ENCODE measurements around the gene SCLT1. TPM values are rescaled to one million over a fixed set of nuclear protein-coding genes. Genes with fewer than 3 reads are reported as not detected.

The SCLT1 gene
- total and polyA plus RNA-seq, 2 of the 8 experiments (the other 6 are each of a cell fraction or from before 2014, with no cell fraction given), result 4.8 to 13.1 TPM

DNA sequence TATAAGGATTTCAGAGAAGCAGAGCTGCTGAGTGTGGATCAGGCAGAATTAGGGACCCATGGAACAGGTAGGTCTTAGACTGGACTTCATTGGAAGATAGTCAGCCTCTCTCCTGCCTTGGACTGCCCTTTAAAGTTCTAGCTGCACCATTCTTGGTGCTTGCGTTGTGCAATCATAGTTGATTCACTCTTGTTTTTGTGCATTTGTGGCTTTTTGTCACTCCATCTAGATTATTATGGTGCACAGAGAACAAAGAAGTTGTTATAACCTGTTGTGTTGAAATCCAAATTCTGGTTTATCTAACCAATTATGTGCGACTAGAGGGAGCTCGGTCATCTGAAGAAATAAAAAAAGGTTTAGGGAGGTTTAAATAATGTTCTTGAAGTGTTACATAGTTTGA is 224.6 kb downstream of the SCLT1 start:
- H3K4ac ChIP-seq (replicated peaks; ENCODE audit: insufficient read length, low read depth, low read length), result no peak overlapping the region
- peaks cover 16 to 27% of the 10 kb centered on the region in 2 experiments for H4K20me1 ChIP-seq (replicated peaks in 1 of 2; ENCODE audit: control insufficient read depth in 1 of 2, insufficient read depth in 2 of 2, low read length in 2 of 2)
- no peak overlapping the region for H2BK12ac ChIP-seq (ENCODE audit: low read depth, low read length)
- H3K36me3 ChIP-seq (ENCODE audit: control insufficient read depth in 2 of 4, insufficient read depth in 4 of 4, low read length in 3 of 4), result peaks cover 43 to 97% (median 84%) of the 10 kb centered on the region in 4 experiments
- no peaks in the 10 kb centered on the region for H3K9me3 ChIP-seq (ENCODE audit: insufficient read depth in 2 of 2, low read depth in 1 of 2, low read length in 1 of 2)
- no peak overlapping the region for H2AK5ac ChIP-seq (ENCODE audit: low read depth, low read length)
- no peak overlapping the region for H4K8ac ChIP-seq (ENCODE audit: extremely low read depth, insufficient read depth, low read length)
- no peaks in the 10 kb centered on the region for H3K23me2 ChIP-seq (ENCODE audit: low read depth, low read length)
- H2BK20ac ChIP-seq (ENCODE audit: low read length), result no peak overlapping the region
- H3K79me1 ChIP-seq (ENCODE audit: low read depth, low read length), result peaks cover 2% of the 10 kb centered on the region; the same call in 1 of the 2 replicates
- ChIA-PET CTCF (ENCODE audit: partially characterized antibody) (interaction anchor here (0.7 to 2.0 kb wide), 2 partner anchors 11 to 86 kb away, joined by 3 to 8 read pairs; no protein-coding TSS in a partner anchor), POLR2A (ENCODE audit: partially characterized antibody) (interaction anchor here (1.0 to 5.6 kb wide), 7 partner anchors 9 to 89 kb away, joined by 3 to 46 read pairs (median 4); no protein-coding TSS in a partner anchor)
- no peak overlapping the region for H4K91ac ChIP-seq (replicated peaks; ENCODE audit: insufficient read length, low read length)
- H2BK120ac ChIP-seq (replicated peaks; ENCODE audit: low read depth, low read length), result no peak overlapping the region
- H3K23ac ChIP-seq (ENCODE audit: insufficient read length), result no peak overlapping the region
- H3K27me3 ChIP-seq (replicated peaks in 1 of 4; ENCODE audit: control insufficient read depth in 3 of 4, extremely low read depth in 1 of 4, insufficient read depth in 3 of 4, low read length in 3 of 4), result no peaks in the 10 kb centered on the region
- peaks cover 0 to 10% (median 0%) of the 10 kb centered on the region in 4 experiments; a peak in 2 of 7 replicates for H3K4me1 ChIP-seq (replicated peaks in 1 of 4; ENCODE audit: control insufficient read depth in 3 of 4, insufficient read depth in 4 of 4, low read length in 3 of 4)
- no peak overlapping the region for H2AFZ ChIP-seq (ENCODE audit: low read length)
- H3K4me3 ChIP-seq (ENCODE audit: extremely low read depth in 1 of 4, insufficient read depth in 2 of 4, low read depth in 3 of 4, low read length in 4 of 4), result no peak overlapping the region
- no peak overlapping the region for H3K18ac ChIP-seq (ENCODE audit: extremely low read depth, low read length)
- no peak overlapping the region for H3K56ac ChIP-seq (replicated peaks; ENCODE audit: insufficient read length, low read depth, low read length)
- H3K9ac ChIP-seq (replicated peaks in 1 of 4; ENCODE audit: extremely low read depth in 1 of 4, low read depth in 3 of 4, low read length in 3 of 4), result no peak overlapping the region
- no peak overlapping the region for H2BK5ac ChIP-seq (ENCODE audit: low read depth, low read length)
- FAIRE-seq (no peak), DNase-seq (ENCODE audit: low read depth in 1 of 2, low spot score in 2 of 2) (peak in 1 of 2 experiments; percentile 28)
- H2BK15ac ChIP-seq (ENCODE audit: low read length), result no peak overlapping the region
- no peak overlapping the region for H3K4me2 ChIP-seq (ENCODE audit: insufficient read depth in 1 of 2, low read depth in 2 of 2, low read length in 2 of 2)
- H3K14ac ChIP-seq (ENCODE audit: insufficient read length), result no peak overlapping the region
- no peak overlapping the region for H3K27ac ChIP-seq (ENCODE audit: low read depth, low read length)
- WGBS, 2 experiments (ENCODE audit: extremely low coverage in 1 of 2, insufficient coverage in 1 of 2, insufficient read length in 1 of 2, insufficient replicate concordance in 2 of 2, low coverage in 1 of 2, low lambda C conversion rate in 2 of 2, missing lambda C conversion rate in 1 of 2), result 94% methylated on average over 3 of the region's 3 CpGs; no CpG with 5 or more reads in 1 of the 2 experiments
- H3K79me2 ChIP-seq (ENCODE audit: control insufficient read depth in 1 of 2, insufficient read depth in 2 of 2, low read length in 2 of 2), result peaks cover 0 to 37% of the 10 kb centered on the region in 2 experiments; a peak in 2 of 4 replicates
- TF ChIP-seq CREB1 (IDR thresholded peaks at IDR 0.05), result no peak
- TF ChIP-seq POLR2AphosphoS5 (IDR thresholded peaks at IDR 0.05; ENCODE audit: low read depth, low read length), result 0 out of 2 replicates have a peak, but pooled peaks have one; percentile 41
- H4K5ac ChIP-seq (ENCODE audit: insufficient read length, low read depth, low read length), result no peak overlapping the region

Measured in H1 (cell line).